ENCODE data around the gene GRAMD2B.
"Not testable (repeated sequence)": the region's sequence is repeated elsewhere in the genome, so short reads cannot be mapped to it uniquely, and the experiment has no call there.

Gene GRAMD2B

DNA sequence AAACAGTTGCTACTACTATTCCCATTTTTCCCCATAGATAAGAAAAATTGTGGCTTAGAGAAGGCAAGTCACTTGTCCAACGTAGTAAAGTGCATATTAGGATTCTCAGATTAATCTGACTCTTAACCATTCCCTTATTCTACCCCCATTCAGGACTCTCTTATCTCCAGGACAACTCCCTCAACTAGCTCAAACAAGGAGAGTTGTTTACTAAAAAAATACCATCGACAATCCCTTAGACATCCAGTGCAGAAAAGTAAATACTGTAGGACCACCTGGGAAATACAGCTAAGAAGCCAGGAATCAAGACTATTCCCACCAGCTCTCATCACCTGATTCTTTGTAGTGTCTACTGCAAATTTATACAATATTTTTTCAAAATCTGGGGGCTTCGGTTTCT is 9.4 kb upstream of the GRAMD2B start:
- DNase-seq, result no peak

GRCh38 chr5:126414874-126415502 is 8.2 kb upstream of the GRAMD2B start:
- DNase-seq, result no peak

- no peak for DNase-seq
These were observed 7.4 kb upstream of the GRAMD2B start for GRCh38 chr5:126415789-126416188.

DNA sequence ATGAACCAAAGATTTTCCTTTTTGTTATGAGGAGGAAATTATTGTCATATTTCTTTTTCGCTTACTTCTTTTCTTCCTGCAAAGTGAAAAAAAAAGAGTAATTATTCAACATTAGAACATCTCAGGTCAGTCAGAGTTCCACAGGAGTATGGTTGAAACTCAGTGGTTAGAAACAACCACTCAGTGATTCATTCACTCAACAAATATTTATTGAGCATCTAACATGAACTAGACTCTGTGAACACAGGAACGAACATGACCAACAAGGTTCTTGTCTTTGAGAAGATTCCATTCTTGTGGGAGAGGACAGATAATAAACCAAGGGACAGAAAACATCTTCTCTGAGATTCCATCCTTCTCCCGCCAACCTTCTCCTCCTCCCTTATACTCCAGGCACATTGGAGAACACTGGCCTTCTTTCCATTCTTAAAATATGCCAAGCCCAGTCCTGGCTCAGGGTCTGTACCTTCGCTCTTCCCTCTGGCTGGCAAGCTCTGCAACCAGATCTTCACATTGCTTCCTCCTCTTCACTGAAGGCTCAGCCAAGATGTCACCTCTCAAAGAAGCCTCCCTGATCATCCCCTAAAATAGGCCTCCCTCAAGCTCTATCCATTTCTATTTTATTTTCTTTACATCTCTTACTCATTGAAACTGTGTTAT is 6.8 kb upstream of the GRAMD2B start:
- DNase-seq, result no peak

GRCh38 chr5:126417178-126417577 is 6.0 kb upstream of the GRAMD2B start:
- DNase-seq, result no peak

GRCh38 chr5:126419102-126419501 is 4.1 kb upstream of the GRAMD2B start:
- DNase-seq, result no peak

DNA sequence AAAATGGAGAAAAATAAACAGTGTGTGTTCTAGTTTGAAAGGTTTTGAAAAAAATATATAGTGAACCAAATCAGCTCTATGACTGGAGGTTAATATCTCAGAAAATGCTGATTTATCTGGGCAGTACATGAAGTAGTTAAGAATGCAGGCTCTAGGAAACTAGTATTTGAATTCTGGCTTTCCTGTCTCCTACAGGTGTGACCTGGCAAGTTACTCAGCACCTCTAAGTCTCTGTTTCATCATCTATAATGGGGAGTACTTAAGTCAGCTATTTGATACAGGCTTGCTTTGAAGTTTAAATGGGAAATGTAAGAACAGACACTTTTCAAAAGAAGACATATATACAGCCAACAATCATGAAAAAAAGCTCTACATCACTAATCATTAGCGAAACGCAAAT is 5.2 kb downstream of the GRAMD2B start:
- DNase-seq, result no peak

DNA sequence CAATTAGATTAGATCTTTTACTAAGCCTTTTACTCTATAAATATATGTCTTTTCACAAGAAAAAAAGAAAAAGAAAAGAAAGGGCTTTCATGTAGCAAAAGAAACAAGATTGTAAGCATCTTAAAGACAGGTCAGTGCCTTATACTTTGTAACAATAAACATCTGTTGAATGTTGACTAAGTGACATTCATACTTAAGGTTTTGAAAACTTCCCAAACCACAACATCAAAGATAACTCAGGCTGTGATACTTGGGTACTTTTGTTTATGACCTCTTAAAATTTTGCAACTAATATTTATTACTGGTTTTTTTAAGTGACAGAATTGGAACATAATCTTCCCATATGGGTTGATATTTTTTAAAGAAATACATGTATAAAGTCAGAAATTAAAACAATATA is 7.4 kb downstream of the GRAMD2B start:
- no peak for DNase-seq

DNA sequence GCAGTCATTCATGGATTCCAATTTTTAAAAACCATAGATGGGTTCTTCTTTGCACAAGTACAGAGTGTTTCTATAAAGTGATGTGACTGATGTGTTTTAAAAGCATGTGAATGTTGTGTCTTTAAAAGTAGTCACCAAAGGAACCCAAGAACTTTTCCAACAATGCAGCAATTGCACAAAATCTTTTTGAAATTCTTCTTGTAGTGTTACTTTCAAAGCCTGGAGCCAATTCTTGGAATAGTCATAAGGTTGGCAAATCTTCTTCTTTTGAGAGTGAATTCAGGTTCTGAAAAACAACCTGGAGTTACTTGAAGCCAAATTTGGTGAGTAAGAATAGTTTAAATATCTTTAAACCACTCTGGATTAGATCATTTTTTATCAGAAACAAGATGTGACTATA is 10.5 kb downstream of the GRAMD2B start:
- no peak for DNase-seq

- no peak for DNase-seq
These were observed 12.1 kb downstream of the GRAMD2B start for GRCh38 chr5:126435261-126435660.

GRCh38 chr5:126435714-126436113 is 12.5 kb downstream of the GRAMD2B start:
- DNase-seq, result no peak

GRCh38 chr5:126437721-126438120 is 14.5 kb downstream of the GRAMD2B start:
- no peak for DNase-seq

- no peak for DNase-seq
These were observed 15.1 kb downstream of the GRAMD2B start for GRCh38 chr5:126438267-126438666.

- DNase-seq, result no peak
These were observed 15.7 kb downstream of the GRAMD2B start for GRCh38 chr5:126438868-126439267.

GRCh38 chr5:126439724-126440123 is 16.5 kb downstream of the GRAMD2B start:
- DNase-seq, result not testable (repeated sequence)

DNA sequence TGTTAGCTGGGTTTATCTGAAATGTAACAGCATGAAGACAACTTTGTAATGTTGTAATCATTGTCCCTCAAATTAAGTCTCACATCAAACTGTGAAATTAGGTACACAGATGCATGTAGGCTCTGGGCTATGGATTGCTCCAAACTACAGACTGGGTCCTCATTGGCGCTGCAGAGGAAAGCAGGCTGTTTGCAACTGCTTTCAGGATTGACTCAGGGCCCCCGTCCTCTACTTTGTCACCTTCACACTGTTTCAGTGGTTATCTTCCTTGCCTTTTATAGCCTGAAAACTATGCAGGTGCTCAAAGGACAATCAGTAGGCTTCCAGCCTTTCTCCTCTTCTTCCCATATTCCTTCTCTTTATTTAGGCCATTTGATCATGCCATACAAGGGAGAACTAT is 18.0 kb downstream of the GRAMD2B start:
- DNase-seq, result no peak

- no peak for DNase-seq
These were observed 20.2 kb downstream of the GRAMD2B start for GRCh38 chr5:126443374-126443851.

GRCh38 chr5:126444137-126444536 is 20.9 kb downstream of the GRAMD2B start:
- DNase-seq, result no peak

GRCh38 chr5:126445502-126446174 is 22.4 kb downstream of the GRAMD2B start:
- no peak for DNase-seq

DNA sequence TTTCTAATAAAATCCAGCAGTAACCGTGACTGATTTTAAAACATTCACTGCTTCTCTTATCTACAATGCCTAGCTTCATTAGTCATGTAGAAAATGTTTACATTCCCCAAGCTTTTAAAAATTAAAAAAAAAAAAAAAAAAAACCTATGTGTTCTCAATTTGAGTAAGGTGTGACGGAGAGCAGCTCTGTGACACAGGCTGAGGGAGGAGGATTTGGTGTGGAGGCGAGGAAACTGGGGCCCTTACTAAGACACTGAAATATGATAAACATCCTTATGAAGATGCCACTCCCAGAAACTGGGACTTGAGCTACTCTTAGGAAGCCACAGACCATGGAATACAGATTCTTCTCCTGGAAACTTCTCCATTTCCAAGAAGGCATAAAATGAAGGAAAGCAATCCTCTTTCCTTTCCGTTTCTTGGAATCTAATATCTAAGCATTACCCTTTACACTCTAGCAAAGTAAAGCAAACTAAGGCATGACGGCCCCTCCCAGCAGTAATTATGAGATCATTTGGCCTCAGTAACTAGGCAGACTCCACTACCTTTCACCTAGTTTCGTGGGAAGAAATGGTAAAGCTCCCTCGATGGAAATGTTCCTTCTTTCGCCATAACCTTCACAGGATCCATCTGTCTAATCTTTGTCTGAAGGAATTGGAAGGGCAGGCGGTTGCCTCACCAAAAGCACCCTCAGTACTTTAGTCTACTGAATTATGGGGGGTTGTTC is 23.5 kb downstream of the GRAMD2B start:
- DNase-seq, result no peak

- DNase-seq, result no peak
These were observed 25.5 kb downstream of the GRAMD2B start for GRCh38 chr5:126448720-126449119.

- DNase-seq, result no peak
These were observed 26.6 kb downstream of the GRAMD2B start for GRCh38 chr5:126449751-126450271.

- DNase-seq, result no peak
These were observed 27.1 kb downstream of the GRAMD2B start for GRCh38 chr5:126450346-126450745.
